Ovary (tissue), 3 donors: ENCODE measurements around the gene MAMLD1.

Source experiments
- EP300 ChIP-seq: sonication (generic); formaldehyde crosslinking; IDR thresholded peaks from one replicate; pipeline ENCODE4 v1.6.1; 2017; ENCODE audit warnings: antibody characterized with exemption
- POLR2A ChIP-seq: fragments of 450-650 bp; IDR thresholded peaks from one replicate; pipeline ENCODE4 v1.6.1; 2017; ENCODE audit warnings: antibody characterized with exemption, mild to moderate bottlenecking, moderate library complexity
- TF ChIP-seq, protein P1 (sequence below), 3 donors: fragments of 450-650 bp in 2 of 3; fragments of 200-600 bp in 1 of 3; IDR thresholded peaks; one replicate each; pipeline versions ENCODE4 v1.5.1 to v1.8.0; 2016 to 2022; ENCODE audit warnings: antibody characterized with exemption in 3 of 3, mild to moderate bottlenecking in 1 of 3
- donor health status: DM: no; HTN: no; CAD: no.

GRCh38 chrX:150460781-150461180, 97.7 kb downstream of the MAMLD1 start:
- TF ChIP-seq POLR2A (no peak), EP300 (no peak)
- TF ChIP-seq, protein P1, sequence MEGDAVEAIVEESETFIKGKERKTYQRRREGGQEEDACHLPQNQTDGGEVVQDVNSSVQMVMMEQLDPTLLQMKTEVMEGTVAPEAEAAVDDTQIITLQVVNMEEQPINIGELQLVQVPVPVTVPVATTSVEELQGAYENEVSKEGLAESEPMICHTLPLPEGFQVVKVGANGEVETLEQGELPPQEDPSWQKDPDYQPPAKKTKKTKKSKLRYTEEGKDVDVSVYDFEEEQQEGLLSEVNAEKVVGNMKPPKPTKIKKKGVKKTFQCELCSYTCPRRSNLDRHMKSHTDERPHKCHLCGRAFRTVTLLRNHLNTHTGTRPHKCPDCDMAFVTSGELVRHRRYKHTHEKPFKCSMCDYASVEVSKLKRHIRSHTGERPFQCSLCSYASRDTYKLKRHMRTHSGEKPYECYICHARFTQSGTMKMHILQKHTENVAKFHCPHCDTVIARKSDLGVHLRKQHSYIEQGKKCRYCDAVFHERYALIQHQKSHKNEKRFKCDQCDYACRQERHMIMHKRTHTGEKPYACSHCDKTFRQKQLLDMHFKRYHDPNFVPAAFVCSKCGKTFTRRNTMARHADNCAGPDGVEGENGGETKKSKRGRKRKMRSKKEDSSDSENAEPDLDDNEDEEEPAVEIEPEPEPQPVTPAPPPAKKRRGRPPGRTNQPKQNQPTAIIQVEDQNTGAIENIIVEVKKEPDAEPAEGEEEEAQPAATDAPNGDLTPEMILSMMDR (IDR thresholded peaks at IDR 0.05): no peak
